Measurements from ENCODE around the gene ID2.
A peak's percentile ranks its signal among the peaks of the same experiment; 100 is the strongest.

ID2 gene

GRCh38 chr2:8719528-8719927 lies 37.7 kb downstream of the ID2 start:
- Histone ChIP-seq H2AK5ac (ENCODE audit: low read length) (no peak overlapping the region), H2BK15ac (replicated peaks; ENCODE audit: low read depth) (no peak overlapping the region), H3K4ac (ENCODE audit: low read depth, low read length) (no peak overlapping the region), H2BK5ac (ENCODE audit: low read length) (no peak overlapping the region), H3K36me3 (ENCODE audit: control insufficient read depth, insufficient read depth, low read length) (no peaks in the 10 kb centered on the region), H3K9ac (ENCODE audit: low read length) (no peak overlapping the region), H3K79me2 (ENCODE audit: control insufficient read depth, insufficient read depth, low read length) (no peaks in the 10 kb centered on the region), H4K8ac (ENCODE audit: low read depth, low read length) (no peak overlapping the region), H4K5ac (ENCODE audit: low read length) (no peak overlapping the region), H3K18ac (ENCODE audit: low read length) (no peak overlapping the region), H3K4me3 (ENCODE audit: low read length) (no peak overlapping the region), H3K79me1 (ENCODE audit: low read length) (no peaks in the 10 kb centered on the region), H3K23ac (ENCODE audit: low read length) (no peak overlapping the region), H3K27ac (ENCODE audit: low read depth, low read length) (no peak overlapping the region), H2BK120ac (ENCODE audit: low read depth, low read length) (no peak overlapping the region), H3K4me2 (ENCODE audit: low read length) (no peak overlapping the region), H3K4me1 (ENCODE audit: control insufficient read depth, low read depth, low read length) (no peaks in the 10 kb centered on the region), H3K56ac (ENCODE audit: low read length) (no peak overlapping the region), H3K27me3 (ENCODE audit: insufficient read depth, low read length, poor library complexity) (no peaks in the 10 kb centered on the region)
- no CpG with 5 or more reads among the region's 3 CpGs for WGBS (ENCODE audit: extremely low coverage, insufficient coverage, low lambda C conversion rate)
- DNase-seq, result peak; percentile 42

- Histone ChIP-seq H4K5ac (ENCODE audit: low read length) (no peak overlapping the region), H3K4me2 (ENCODE audit: low read length) (no peak overlapping the region), H3K36me3 (ENCODE audit: control insufficient read depth, insufficient read depth, low read length) (no peaks in the 10 kb centered on the region), H3K27ac (ENCODE audit: low read depth, low read length) (no peak overlapping the region), H3K18ac (ENCODE audit: low read length) (no peak overlapping the region), H2BK120ac (ENCODE audit: low read depth, low read length) (no peak overlapping the region), H3K23ac (ENCODE audit: low read length) (no peak overlapping the region), H3K56ac (ENCODE audit: low read length) (no peak overlapping the region), H2BK5ac (ENCODE audit: low read length) (no peak overlapping the region), H3K9ac (ENCODE audit: low read length) (no peak overlapping the region), H3K4me3 (ENCODE audit: low read length) (no peak overlapping the region), H3K27me3 (ENCODE audit: insufficient read depth, low read length, poor library complexity) (no peaks in the 10 kb centered on the region), H3K79me1 (ENCODE audit: low read length) (no peaks in the 10 kb centered on the region), H2AK5ac (ENCODE audit: low read length) (no peak overlapping the region), H2BK15ac (replicated peaks; ENCODE audit: low read depth) (no peak overlapping the region), H3K4me1 (ENCODE audit: control insufficient read depth, low read depth, low read length) (no peaks in the 10 kb centered on the region), H4K8ac (ENCODE audit: low read depth, low read length) (no peak overlapping the region), H3K79me2 (ENCODE audit: control insufficient read depth, insufficient read depth, low read length) (no peaks in the 10 kb centered on the region), H3K4ac (ENCODE audit: low read depth, low read length) (no peak overlapping the region)
- WGBS (ENCODE audit: extremely low coverage, insufficient coverage, low lambda C conversion rate), result no CpG with 5 or more reads among the region's 3 CpGs
- no peak for DNase-seq
Observed at GRCh38 chr2:8720741-8721140, 38.9 kb downstream of the ID2 start.

- H3K23ac ChIP-seq (ENCODE audit: low read length), result no peak overlapping the region
- no peaks in the 10 kb centered on the region for H3K4me1 ChIP-seq (ENCODE audit: control insufficient read depth, low read depth, low read length)
- H3K56ac ChIP-seq (ENCODE audit: low read length), result no peak overlapping the region
- H2AK5ac ChIP-seq (ENCODE audit: low read length), result no peak overlapping the region
- no peak overlapping the region for H2BK120ac ChIP-seq (ENCODE audit: low read depth, low read length)
- H3K27ac ChIP-seq (ENCODE audit: low read depth, low read length), result no peak overlapping the region
- H2BK5ac ChIP-seq (ENCODE audit: low read length), result no peak overlapping the region
- no peaks in the 10 kb centered on the region for H3K36me3 ChIP-seq (ENCODE audit: control insufficient read depth, insufficient read depth, low read length)
- no peak overlapping the region for H3K4ac ChIP-seq (ENCODE audit: low read depth, low read length)
- no peak overlapping the region for H4K8ac ChIP-seq (ENCODE audit: low read depth, low read length)
- H3K79me1 ChIP-seq (ENCODE audit: low read length), result no peaks in the 10 kb centered on the region
- H3K4me2 ChIP-seq (ENCODE audit: low read length), result no peak overlapping the region
- H3K79me2 ChIP-seq (ENCODE audit: control insufficient read depth, insufficient read depth, low read length), result no peaks in the 10 kb centered on the region
- no peak overlapping the region for H2BK15ac ChIP-seq (replicated peaks; ENCODE audit: low read depth)
- H3K27me3 ChIP-seq (ENCODE audit: insufficient read depth, low read length, poor library complexity), result no peaks in the 10 kb centered on the region
- H3K9ac ChIP-seq (ENCODE audit: low read length), result no peak overlapping the region
- H4K5ac ChIP-seq (ENCODE audit: low read length), result no peak overlapping the region
- no peak overlapping the region for H3K4me3 ChIP-seq (ENCODE audit: low read length)
- no CpG with 5 or more reads among the region's 3 CpGs for WGBS (ENCODE audit: extremely low coverage, insufficient coverage, low lambda C conversion rate)
- DNase-seq, result no peak
- no peak overlapping the region for H3K18ac ChIP-seq (ENCODE audit: low read length)
Observed at GRCh38 chr2:8721410-8721809, 39.6 kb downstream of the ID2 start.

- H2BK5ac ChIP-seq (ENCODE audit: low read length), result no peak overlapping the region
- H3K27me3 ChIP-seq (ENCODE audit: insufficient read depth, low read length, poor library complexity), result no peaks in the 10 kb centered on the region
- no peak overlapping the region for H3K56ac ChIP-seq (ENCODE audit: low read length)
- H4K8ac ChIP-seq (ENCODE audit: low read depth, low read length), result no peak overlapping the region
- no peak overlapping the region for H3K23ac ChIP-seq (ENCODE audit: low read length)
- no peaks in the 10 kb centered on the region for H3K4me1 ChIP-seq (ENCODE audit: control insufficient read depth, low read depth, low read length)
- H2BK120ac ChIP-seq (ENCODE audit: low read depth, low read length), result no peak overlapping the region
- no peak overlapping the region for H2BK15ac ChIP-seq (replicated peaks; ENCODE audit: low read depth)
- no peaks in the 10 kb centered on the region for H3K79me2 ChIP-seq (ENCODE audit: control insufficient read depth, insufficient read depth, low read length)
- no peaks in the 10 kb centered on the region for H3K36me3 ChIP-seq (ENCODE audit: control insufficient read depth, insufficient read depth, low read length)
- H3K79me1 ChIP-seq (ENCODE audit: low read length), result no peaks in the 10 kb centered on the region
- H3K4me2 ChIP-seq (ENCODE audit: low read length), result no peak overlapping the region
- H3K18ac ChIP-seq (ENCODE audit: low read length), result no peak overlapping the region
- H3K4ac ChIP-seq (ENCODE audit: low read depth, low read length), result no peak overlapping the region
- H2AK5ac ChIP-seq (ENCODE audit: low read length), result no peak overlapping the region
- no peak for DNase-seq
- H3K4me3 ChIP-seq (ENCODE audit: low read length), result no peak overlapping the region
- no peak overlapping the region for H4K5ac ChIP-seq (ENCODE audit: low read length)
- WGBS (ENCODE audit: extremely low coverage, insufficient coverage, low lambda C conversion rate), result no CpG with 5 or more reads among the region's 10 CpGs
- H3K9ac ChIP-seq (ENCODE audit: low read length), result no peak overlapping the region
- H3K27ac ChIP-seq (ENCODE audit: low read depth, low read length), result no peak overlapping the region
Observed at GRCh38 chr2:8722986-8723385, 41.1 kb downstream of the ID2 start.

GRCh38 chr2:8725838-8726237 lies 44.0 kb downstream of the ID2 start:
- Histone ChIP-seq H2BK120ac (ENCODE audit: low read depth, low read length) (no peak overlapping the region), H2BK5ac (ENCODE audit: low read length) (no peak overlapping the region), H3K4ac (ENCODE audit: low read depth, low read length) (no peak overlapping the region), H4K8ac (ENCODE audit: low read depth, low read length) (no peak overlapping the region), H3K36me3 (ENCODE audit: control insufficient read depth, insufficient read depth, low read length) (no peaks in the 10 kb centered on the region), H2BK15ac (replicated peaks; ENCODE audit: low read depth) (no peak overlapping the region), H3K27me3 (ENCODE audit: insufficient read depth, low read length, poor library complexity) (no peaks in the 10 kb centered on the region), H3K79me1 (ENCODE audit: low read length) (no peaks in the 10 kb centered on the region), H3K4me1 (ENCODE audit: control insufficient read depth, low read depth, low read length) (no peaks in the 10 kb centered on the region), H3K4me3 (ENCODE audit: low read length) (no peak overlapping the region), H3K23ac (ENCODE audit: low read length) (no peak overlapping the region), H3K9ac (ENCODE audit: low read length) (no peak overlapping the region), H3K4me2 (ENCODE audit: low read length) (no peak overlapping the region), H2AK5ac (ENCODE audit: low read length) (no peak overlapping the region), H3K56ac (ENCODE audit: low read length) (no peak overlapping the region), H3K27ac (ENCODE audit: low read depth, low read length) (no peak overlapping the region), H4K5ac (ENCODE audit: low read length) (no peak overlapping the region), H3K79me2 (ENCODE audit: control insufficient read depth, insufficient read depth, low read length) (no peaks in the 10 kb centered on the region), H3K18ac (ENCODE audit: low read length) (no peak overlapping the region)
- no peak for DNase-seq
- WGBS (ENCODE audit: extremely low coverage, insufficient coverage, low lambda C conversion rate), result no CpG with 5 or more reads among the region's 7 CpGs

- Histone ChIP-seq H4K5ac (ENCODE audit: low read length) (no peak overlapping the region), H2BK120ac (ENCODE audit: low read depth, low read length) (no peak overlapping the region), H3K23ac (ENCODE audit: low read length) (no peak overlapping the region), H3K27me3 (ENCODE audit: insufficient read depth, low read length, poor library complexity) (no peaks in the 10 kb centered on the region), H2AK5ac (ENCODE audit: low read length) (no peak overlapping the region), H2BK15ac (replicated peaks; ENCODE audit: low read depth) (no peak overlapping the region), H3K56ac (ENCODE audit: low read length) (no peak overlapping the region), H3K36me3 (ENCODE audit: control insufficient read depth, insufficient read depth, low read length) (no peaks in the 10 kb centered on the region), H4K8ac (ENCODE audit: low read depth, low read length) (no peak overlapping the region), H2BK5ac (ENCODE audit: low read length) (no peak overlapping the region), H3K9ac (ENCODE audit: low read length) (no peak overlapping the region), H3K18ac (ENCODE audit: low read length) (no peak overlapping the region), H3K27ac (ENCODE audit: low read depth, low read length) (no peak overlapping the region), H3K79me1 (ENCODE audit: low read length) (no peaks in the 10 kb centered on the region), H3K4me3 (ENCODE audit: low read length) (no peak overlapping the region), H3K4ac (ENCODE audit: low read depth, low read length) (no peak overlapping the region), H3K79me2 (ENCODE audit: control insufficient read depth, insufficient read depth, low read length) (no peaks in the 10 kb centered on the region), H3K4me1 (ENCODE audit: control insufficient read depth, low read depth, low read length) (no peaks in the 10 kb centered on the region), H3K4me2 (ENCODE audit: low read length) (no peak overlapping the region)
- no CpG with 5 or more reads among the region's 7 CpGs for WGBS (ENCODE audit: extremely low coverage, insufficient coverage, low lambda C conversion rate)
- no peak for DNase-seq
Observed at GRCh38 chr2:8728305-8729015, 46.6 kb downstream of the ID2 start.

All from mesendoderm (in vitro differentiated cells).